NCI-H526 (cell line): Measurements from ENCODE around the gene AGBL4.

Experiments used
- DNase-seq, 2 experiments: peaks; one replicate each; lab custom pipeline; 2025; lab: John Stamatoyannopoulos, UW

The AGBL4 gene

GRCh38 chr1:48592330-48592729 lies 1431.4 kb downstream of the AGBL4 start:
- DNase-seq = no peak

DNA sequence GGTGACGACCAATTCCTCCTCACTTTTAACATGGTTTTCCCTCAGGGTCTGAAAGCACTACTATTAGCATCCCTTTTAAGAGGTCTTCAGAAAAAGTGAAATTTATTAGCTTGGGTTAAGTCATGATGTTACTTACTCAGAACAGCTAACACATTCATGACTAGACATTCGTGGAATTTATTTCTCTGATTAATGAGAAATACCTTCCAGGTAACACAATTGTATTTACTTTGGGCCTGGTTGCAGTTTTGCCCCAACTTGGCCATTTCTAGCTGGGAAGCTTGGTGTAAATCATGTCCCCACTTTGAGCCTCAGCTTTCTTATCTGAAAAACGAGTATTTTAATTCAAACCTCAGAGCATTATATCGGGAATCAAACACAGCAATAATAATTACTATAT lies 1432.6 kb downstream of the AGBL4 start:
- DNase-seq = no peak

DNA sequence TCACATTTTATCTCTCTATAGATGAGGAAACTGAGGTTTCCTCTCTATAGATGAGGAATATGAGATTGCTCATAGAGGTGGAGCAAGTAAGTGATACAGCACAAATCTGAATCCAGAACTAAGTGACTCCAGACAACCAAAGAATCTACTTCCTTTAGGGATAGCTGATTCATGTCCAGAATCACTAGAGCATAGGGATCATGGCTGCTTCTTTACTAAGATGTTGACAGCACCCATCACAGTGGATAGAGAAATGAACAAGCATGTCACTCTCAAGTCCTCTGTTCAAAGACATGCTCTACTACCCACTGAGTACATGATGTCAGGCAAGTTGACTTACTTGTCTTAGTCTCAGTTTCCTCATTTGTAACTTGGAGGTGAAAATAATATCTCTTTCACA lies 1435.7 kb downstream of the AGBL4 start:
- DNase-seq = no peak

DNA sequence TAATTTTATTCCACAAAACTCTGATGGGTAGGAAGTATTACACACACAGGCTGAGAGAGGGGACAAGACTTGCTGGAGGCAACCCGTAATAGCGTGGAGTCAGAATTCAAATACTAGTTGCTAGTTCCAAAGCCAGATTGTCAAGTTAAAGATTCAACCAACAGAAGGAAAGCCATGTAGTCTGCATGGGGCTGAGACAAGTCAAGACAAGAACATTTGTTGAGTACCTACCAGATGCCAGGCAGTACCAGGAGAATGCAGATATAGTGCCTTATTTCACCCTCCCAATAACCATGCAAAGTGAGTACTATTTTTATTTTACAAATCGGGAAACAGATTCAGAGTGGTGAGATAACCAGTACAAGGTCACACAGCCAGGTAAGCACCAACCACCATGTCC lies 1441.3 kb downstream of the AGBL4 start:
- no peak for DNase-seq

DNA sequence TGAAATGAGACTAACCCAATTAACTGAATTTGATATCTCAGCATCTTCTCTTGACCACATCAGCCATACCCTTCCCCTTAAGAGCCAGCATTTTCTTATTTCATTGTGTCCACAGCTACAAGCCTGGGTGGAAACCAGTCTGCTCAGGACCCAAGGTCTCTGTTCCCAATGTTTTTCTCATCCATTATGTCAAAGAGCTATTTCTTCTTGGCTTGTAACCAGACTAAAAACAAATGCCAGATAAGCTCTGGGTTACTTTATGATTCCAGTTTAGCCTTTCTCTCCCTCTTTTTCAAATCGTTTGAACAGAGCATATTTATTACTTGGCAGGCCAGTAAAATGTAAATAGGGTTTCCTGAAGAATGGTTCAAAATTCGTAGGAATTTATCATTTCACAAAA lies 1442.5 kb downstream of the AGBL4 start:
- no peak for DNase-seq

- no peak for DNase-seq
Measured at GRCh38 chr1:48576565-48576964, 1447.2 kb downstream of the AGBL4 start.

DNA sequence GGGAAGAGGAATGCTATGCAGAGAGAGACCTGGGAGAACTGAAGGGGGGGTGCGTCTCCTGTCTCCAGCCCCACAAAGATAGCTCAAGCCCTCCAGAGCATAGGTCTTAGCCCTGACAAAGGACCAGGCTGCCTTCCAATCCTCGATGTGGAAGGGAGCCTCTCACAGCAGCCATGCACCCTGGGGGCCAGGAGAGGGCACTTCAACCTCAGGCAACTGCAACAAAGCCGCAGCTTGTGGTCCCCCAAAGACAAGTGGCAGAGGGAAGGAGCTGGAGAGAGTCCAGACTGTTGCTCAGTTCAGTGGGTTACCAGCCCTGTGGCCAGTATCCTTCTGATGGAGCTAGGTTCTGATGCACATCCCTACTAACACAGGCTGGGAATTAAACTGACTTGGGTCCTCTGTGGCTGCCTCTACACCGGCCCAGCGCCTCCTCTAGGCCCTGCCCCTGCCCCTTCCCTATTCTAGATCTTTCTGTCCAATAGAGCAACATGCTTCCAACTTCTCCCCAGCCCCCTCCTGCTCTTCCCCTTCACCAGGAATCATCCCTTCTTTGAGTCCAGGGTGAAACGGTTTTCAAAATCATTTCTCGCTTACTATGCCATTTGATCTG lies 1451.0 kb downstream of the AGBL4 start:
- peak; percentile 30 to 79 for DNase-seq

GRCh38 chr1:48572134-48572533 lies 1451.6 kb downstream of the AGBL4 start:
- DNase-seq = no peak

- DNase-seq = no peak
Measured at GRCh38 chr1:48571303-48571987, 1452.3 kb downstream of the AGBL4 start.

GRCh38 chr1:48570568-48570967 lies 1453.2 kb downstream of the AGBL4 start:
- DNase-seq = no peak

DNA sequence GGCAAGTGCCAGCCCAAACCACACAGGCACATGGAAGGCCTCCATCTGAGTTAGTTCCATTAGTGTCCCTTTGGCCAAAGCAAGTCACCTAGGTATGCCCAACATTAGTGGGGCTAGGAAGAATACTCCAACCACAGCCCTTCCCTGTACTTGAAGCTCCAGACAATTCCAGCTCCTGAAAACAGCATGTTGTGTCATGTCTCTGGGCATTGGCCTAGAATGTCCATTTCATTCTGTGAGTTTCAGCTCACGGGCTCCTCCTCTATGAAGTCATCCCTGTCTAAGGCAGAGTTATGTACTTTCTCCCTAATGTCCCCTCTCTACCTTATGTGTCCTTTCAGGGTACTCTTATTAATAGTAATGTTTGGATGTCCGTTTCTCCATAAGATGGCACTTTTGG lies 1455.3 kb downstream of the AGBL4 start:
- DNase-seq = no peak

DNA sequence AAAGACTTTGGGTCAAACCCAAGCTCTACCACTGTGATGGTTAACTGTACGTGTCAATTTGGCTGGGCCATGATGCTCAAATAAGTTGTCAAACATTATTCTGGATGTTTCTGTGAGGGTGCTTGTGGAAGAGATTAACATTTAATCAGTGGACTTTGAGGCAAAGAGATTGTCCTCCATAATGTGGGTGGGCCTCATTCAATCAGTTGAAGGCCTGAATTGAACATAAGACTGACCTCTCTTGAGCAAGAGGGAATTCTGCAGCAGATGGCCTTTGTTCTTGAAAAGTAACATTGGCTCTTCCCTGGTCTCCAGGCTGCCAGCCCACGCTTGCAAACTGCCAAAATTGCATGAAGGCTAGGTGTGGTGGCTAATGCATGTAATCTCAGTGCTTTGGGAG lies 1457.3 kb downstream of the AGBL4 start:
- no peak for DNase-seq

GRCh38 chr1:48563021-48563420 lies 1460.7 kb downstream of the AGBL4 start:
- DNase-seq = no peak

DNA sequence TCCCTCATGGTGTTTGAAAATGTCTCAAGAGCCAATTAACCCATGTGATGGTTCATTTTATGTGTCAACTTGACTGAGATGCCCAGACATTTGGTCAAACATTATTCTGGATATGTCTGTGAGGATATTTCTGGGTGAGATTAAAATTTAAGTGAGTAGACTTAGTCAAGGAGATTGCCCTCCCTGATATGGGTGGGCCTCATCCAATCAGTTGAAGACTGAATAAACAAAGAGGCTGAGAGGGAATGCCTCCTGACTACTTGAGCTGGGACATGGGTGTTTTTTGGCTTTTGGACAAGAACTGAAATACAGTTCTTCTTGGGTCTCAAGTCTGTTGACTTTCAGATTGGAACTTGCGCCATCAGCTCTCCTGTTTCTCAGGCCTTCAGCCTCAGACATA lies 1462.3 kb downstream of the AGBL4 start:
- DNase-seq = no peak

GRCh38 chr1:48560577-48560976 lies 1463.2 kb downstream of the AGBL4 start:
- DNase-seq = no peak

DNA sequence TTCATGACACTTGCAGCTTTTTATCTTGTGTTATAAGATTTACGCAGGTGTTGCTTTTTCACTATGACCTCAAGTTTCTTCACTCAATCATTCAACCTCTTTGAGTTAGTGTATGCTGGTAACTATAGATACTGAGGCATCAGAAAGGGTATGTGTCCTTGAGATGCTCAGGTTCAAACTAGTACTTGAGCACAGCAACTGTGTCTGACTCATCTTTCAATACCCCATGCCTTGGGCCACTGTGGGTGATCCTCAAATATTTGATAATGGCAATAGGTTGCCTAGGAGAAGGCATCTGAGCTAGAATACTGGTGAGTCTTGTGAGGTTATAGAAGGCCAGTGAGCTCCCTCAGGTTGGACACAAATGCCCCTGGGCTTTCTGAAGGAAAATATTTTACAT lies 1463.6 kb downstream of the AGBL4 start:
- no peak for DNase-seq

GRCh38 chr1:48558366-48558765 lies 1465.4 kb downstream of the AGBL4 start:
- no peak for DNase-seq

DNA sequence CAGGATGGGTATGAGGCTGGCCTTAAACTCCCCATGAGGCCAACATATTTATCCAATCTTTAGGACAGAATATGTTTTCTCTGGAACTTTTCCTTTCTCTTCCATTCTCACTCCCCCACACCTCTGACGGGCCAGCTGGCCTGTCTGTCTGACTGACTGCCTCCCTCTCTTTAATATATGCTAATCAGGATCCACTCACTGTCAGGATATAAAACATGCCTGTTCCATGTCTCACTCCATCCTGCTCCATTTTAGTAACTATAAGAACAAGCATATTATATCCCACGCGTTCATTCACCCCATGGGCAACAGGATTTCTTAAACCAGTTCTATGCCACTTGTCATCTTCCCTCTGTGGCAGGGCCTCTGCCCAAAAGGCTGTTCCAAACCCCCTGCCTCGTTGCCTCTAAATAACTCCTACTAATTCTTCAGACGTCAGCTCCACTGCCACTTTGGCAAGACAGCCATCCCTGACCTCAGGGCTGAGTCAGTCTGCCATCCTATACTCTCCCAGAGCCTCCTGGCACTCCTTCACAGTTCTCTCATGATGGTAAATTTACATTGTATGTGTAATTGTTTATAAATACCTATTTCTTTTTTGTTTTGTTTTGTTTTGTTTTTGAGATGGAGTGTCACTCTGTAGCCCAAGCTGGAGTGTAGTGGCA lies 1467.4 kb downstream of the AGBL4 start:
- DNase-seq = no peak

DNA sequence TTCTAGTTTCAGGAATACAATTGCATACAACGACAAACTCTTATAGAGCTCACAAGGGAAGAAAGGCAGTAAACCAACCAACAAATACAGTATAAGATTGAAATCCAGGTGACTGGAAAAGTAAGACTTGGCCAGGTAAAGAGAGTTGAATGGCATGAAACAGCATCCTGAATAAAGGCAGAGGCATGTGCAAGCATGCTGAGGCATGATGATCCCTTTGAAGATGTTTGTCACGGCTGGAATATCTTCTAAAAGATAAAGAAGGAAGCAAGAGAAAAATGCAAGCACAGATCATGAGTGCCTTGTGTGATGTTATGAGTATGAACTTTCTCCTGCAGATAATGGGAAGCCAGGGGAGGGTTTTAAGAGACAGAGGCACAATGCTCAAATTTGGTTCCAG lies 1468.5 kb downstream of the AGBL4 start:
- DNase-seq = no peak

- DNase-seq = no peak
Measured at GRCh38 chr1:48552903-48553606, 1470.7 kb downstream of the AGBL4 start.

DNA sequence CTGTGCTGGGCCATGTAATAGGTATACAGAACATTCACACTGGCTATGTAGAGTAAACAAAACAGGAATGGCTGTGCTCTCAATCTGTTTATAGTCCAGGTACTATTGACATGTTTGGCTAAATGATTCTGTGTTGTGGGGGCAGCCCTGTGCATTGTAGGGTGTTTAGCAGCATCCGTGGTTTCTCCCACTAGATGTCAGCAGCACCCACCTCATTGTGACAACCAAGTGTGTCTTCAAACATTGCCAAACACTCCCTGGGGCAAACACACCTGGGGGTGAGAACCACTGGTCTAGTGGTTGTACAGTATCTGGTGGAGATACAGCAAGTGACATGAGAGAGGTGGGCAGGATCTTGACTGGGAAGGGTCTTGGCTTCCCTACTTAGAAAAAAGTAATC lies 1471.3 kb downstream of the AGBL4 start:
- DNase-seq = peak in 1 of 2 experiments; percentile 44

DNA sequence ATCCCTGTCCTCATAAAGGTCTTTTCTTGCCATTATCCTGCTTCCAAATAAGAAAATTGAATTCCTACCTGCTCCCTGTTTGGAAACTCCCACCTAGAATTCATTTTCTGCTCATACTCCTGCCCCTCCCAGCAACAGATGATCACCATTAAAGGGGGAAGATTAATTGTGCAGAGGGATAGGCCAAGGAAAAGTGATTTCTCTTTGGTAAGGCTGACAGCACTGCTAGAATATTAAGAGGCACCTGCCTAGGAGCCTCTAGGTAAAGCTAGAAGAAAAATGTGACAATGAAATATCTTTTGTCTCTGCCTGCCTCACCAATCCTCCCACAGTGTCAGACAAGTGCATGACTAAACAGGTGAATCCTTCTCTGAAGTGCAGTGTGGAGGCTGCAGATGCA lies 1474.8 kb downstream of the AGBL4 start:
- no peak for DNase-seq
